ENCODE results near the gene GORAB.

DNA sequence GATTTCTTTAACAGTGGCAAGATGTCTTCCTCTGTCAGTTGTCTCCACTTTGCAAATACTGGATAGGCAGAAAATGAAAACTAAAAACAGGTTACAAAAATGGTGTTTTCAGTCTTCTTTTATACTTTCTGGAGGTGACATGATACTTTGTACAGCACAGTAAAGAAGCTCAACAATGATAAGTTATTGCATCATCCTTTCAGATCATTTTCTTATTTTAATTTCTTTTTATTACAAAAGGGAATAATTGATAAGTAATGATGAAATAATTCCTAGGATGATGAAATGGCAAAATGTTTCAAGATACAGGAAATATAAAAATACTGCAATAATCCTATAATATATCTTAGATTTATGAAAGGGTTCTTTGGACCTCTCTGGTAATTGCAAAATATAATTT is 16.5 kb downstream of the GORAB start:
- TF ChIP-seq, protein P1, sequence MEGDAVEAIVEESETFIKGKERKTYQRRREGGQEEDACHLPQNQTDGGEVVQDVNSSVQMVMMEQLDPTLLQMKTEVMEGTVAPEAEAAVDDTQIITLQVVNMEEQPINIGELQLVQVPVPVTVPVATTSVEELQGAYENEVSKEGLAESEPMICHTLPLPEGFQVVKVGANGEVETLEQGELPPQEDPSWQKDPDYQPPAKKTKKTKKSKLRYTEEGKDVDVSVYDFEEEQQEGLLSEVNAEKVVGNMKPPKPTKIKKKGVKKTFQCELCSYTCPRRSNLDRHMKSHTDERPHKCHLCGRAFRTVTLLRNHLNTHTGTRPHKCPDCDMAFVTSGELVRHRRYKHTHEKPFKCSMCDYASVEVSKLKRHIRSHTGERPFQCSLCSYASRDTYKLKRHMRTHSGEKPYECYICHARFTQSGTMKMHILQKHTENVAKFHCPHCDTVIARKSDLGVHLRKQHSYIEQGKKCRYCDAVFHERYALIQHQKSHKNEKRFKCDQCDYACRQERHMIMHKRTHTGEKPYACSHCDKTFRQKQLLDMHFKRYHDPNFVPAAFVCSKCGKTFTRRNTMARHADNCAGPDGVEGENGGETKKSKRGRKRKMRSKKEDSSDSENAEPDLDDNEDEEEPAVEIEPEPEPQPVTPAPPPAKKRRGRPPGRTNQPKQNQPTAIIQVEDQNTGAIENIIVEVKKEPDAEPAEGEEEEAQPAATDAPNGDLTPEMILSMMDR (optimal IDR thresholded peaks at IDR 0.05 in 1 of 3, IDR thresholded peaks at IDR 0.05 in 1 of 3, conservative IDR thresholded peaks at IDR 0.05 in 1 of 3; ENCODE audit: extremely low read depth in 1 of 3, insufficient read depth in 2 of 3, low read length in 3 of 3): no peak
- TF ChIP-seq EZH2 (IDR thresholded peaks at IDR 0.05; ENCODE audit: low read length): no peak

Data from keratinocyte (primary cell).